NCI-H524 (cell line): ENCODE data around the gene CAMTA1.
A peak's percentile ranks its signal among the peaks of the same experiment; 100 is the strongest.
"Not testable (repeated sequence)": the region's sequence is repeated elsewhere in the genome, so short reads cannot be mapped to it uniquely, and the experiment has no call there.

ENCODE experiments used
- DNase-seq, 2 experiments: peaks; one replicate each; lab custom pipeline; 2025; lab: John Stamatoyannopoulos, UW

CAMTA1 gene

DNA sequence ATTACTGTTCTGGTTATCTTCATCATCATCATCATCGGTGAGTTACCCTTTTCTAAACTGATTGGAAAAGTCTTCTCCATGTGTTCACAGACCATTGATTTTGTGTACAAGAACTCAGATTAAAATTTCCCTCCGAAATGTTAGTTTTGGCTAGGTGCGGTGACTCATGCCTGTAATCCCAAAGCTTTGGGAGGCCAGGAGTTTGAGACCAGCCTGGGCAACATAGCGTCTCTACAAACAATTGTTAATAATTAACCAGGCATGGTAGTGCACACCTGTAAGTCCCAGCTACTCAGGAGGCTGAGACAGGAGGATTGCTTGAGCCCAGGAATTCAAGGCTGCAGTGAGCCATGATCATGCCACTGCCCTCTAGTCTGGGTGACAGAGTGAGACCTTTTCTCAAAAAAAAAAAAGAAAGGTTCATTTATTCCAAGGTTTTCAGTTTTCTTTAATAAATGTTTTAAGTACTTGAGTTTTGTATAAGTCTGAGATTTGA, 992.9 kb downstream of the CAMTA1 start:
- DNase-seq: no peak

GRCh38 chr1:7780976-7781375, 995.7 kb downstream of the CAMTA1 start:
- no peak for DNase-seq

GRCh38 chr1:7781501-7781900, 996.2 kb downstream of the CAMTA1 start:
- DNase-seq: no peak

DNA sequence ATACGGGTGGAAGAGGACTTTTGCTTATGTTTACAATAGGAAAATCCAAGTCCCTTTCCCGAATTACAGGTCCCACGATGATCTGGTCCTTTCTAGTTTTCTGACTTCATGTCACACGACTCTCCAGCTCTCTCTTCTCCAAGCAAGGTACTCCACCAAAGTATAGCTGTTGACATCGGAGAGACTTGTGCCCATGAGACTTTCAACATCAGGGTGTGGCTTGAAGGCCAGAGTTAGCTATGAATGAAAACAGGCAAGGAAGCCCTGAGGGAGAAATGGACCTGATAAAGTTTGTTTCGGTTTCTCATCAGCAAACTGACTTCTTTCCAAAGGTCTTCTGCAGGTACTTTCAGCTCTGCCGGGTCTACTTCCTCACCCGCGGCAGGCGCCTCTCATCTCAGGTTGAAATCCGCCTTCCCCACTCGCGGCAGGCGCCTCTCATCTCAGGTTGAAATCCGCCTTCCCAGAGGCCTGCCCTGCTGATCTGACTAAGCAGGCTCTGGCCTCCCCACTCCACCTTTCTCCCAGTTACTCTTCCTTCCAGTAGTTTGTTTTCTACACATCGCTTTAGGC, 996.8 kb downstream of the CAMTA1 start:
- no peak for DNase-seq

DNA sequence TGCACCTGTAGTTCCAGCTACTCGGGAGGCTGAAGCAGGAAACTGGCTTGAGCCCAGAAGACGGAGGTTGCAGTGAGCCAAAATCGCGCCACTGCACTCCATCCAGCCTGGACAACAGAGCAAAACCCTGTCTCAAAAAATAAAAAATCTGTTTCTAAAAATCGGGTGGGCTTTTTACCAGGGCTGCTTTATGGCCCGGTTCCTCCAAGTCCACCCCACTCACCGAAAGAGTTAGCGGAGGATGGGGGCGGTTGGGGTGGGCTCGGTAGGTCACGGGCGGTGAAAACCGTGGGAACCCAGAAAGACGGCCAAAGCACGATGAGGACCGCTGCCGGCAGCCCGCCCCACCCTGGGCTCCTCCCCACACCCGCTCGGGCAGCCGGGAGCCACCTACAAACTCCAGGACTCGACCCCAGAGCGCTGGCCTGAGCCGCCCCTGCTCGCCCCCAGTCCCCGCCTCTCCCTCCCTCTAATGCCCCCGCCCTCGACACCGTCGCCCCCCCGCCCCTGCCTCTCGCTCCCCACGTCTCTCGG, 998.0 kb downstream of the CAMTA1 start:
- peak in 1 of 2 experiments; percentile 56 for DNase-seq

- DNase-seq: peak; percentile 92 to 94
Measured at GRCh38 chr1:7783826-7784491, 998.7 kb downstream of the CAMTA1 start, which contains the start of gene PER3. Gene PER3 (plus strand): TSS chr1:7784291. CDS start chr1:7784878, 587 bp downstream.

- no peak for DNase-seq
Measured at GRCh38 chr1:7784492-7785071, 999.3 kb downstream of the CAMTA1 start.

- no peak for DNase-seq
Measured at GRCh38 chr1:7785108-7785507, 999.9 kb downstream of the CAMTA1 start.

- DNase-seq: no peak
Measured at GRCh38 chr1:7786795-7787194, 1001.5 kb downstream of the CAMTA1 start.

DNA sequence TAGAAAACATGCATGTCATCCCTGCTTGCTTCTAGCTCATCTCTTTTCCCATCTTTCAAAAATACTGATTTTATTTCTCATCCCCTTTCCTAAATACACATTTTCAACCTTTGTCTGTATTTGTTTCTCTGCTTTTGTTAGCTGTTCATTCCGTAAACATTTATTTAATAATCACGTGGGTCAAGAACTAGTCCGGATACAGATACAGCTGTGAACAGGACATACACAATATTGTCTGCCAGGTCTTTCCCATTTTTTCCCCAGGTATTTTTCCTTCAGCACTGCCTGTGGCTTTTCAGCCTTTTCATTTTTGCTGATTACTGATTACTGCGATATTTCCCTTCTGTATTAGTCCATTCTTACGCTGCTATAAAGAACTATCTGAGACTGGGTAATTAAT, 1004.6 kb downstream of the CAMTA1 start:
- DNase-seq: no peak

- not testable (repeated sequence) for DNase-seq
Measured at GRCh38 chr1:7791027-7791426, 1005.8 kb downstream of the CAMTA1 start.

GRCh38 chr1:7795406-7795805, 1010.2 kb downstream of the CAMTA1 start:
- DNase-seq: no peak

DNA sequence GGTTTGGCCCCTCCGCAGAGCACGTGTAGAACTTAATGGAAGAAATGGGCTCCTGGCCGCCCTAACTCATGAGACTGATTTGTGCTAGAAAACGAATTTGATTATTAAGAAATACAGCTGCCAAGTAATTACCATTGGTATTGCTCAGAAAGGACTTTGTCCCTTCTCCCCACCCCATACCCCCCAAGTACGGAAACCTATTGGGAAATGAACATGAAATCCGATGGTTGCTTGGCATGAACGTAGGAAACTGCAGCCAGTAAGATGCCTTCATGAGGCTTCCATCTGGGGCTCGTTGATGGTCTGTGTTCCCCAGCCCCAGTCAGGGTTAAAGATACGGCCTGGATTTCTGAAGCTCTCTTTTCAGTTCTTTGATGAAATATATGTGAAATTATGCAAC, 1020.2 kb downstream of the CAMTA1 start:
- no peak for DNase-seq

DNA sequence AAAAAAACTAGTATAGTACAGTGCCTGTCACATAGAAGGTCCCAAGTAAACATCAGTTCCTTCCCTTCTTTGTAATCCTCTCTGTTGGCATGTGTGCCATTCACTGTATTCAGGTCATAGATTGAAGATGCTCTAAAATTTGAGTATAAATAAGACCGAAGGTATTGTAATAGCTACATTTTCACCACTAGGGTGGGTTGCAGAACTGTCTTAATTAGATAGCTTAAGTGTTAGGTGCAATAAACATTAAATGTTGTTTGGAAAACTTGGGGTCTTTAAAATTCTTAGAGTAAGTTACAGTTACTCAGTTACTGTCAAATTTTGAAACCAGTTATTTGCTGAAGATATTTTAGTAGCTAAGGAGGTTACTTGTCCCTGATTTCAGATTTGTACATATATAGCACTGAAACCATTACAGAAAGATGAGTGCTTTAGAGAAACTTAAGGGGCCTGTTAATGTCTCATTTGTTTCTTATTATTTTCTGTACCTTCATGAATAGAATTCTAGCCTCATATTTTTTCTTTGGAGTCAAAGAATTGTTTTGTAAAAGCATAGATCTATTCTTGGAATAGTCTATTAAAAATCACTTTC, 1023.1 kb downstream of the CAMTA1 start:
- peak in 1 of 2 experiments; percentile 39 for DNase-seq

- DNase-seq: no peak
Measured at GRCh38 chr1:7809742-7810141, 1024.5 kb downstream of the CAMTA1 start.

- no peak for DNase-seq
Measured at GRCh38 chr1:7810395-7810794, 1025.1 kb downstream of the CAMTA1 start.

DNA sequence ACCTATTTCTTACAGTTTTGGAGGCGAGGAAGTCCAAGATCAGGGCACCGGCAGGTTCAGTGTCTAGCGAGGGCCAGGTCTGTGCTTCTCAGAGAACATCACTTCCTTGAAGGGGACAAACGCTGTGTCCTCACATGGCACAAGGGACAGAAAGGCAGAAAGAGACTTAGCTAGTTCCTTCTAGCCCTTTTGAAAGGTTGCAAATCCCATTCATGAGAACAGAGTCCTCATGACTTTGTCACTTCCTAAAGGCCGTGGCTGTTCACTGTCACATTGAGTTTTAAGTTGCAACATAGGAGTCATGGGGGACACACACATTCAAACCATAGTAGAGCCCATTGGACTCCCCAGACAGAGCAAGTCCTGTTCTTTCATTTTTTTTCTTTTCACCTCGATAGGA, 1026.2 kb downstream of the CAMTA1 start:
- no peak for DNase-seq

GRCh38 chr1:7813677-7814373, 1028.6 kb downstream of the CAMTA1 start:
- no peak for DNase-seq
